Activated CD4-positive, alpha-beta T cell treated with anti-CD3 and anti-CD28 coated beads for 4 hours (primary cell): ENCODE results near the gene QRICH1.
A peak's percentile ranks its signal among the peaks of the same experiment; 100 is the strongest.

Experiments
- DNase-seq, 2 donors: peaks; one replicate each; pipeline ENCODE4 v3.0.0-alpha.2; 2020

The QRICH1 gene

DNA sequence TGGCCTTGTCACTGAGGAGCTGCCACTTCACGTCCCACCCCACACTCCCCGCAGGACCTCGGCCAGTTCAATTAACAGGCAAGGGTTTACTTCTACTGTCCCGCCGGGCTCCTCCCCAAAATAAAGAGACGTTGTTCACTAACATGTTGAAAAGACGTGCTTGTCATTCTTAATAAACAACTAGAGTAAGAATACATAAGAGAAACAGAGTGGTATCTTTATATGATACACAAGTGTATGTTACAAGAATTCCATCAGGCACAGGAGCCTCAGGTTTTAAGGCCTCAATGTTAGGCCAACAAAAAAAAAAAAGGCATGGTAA is 64.3 kb downstream of the QRICH1 start:
- no peak for DNase-seq

DNA sequence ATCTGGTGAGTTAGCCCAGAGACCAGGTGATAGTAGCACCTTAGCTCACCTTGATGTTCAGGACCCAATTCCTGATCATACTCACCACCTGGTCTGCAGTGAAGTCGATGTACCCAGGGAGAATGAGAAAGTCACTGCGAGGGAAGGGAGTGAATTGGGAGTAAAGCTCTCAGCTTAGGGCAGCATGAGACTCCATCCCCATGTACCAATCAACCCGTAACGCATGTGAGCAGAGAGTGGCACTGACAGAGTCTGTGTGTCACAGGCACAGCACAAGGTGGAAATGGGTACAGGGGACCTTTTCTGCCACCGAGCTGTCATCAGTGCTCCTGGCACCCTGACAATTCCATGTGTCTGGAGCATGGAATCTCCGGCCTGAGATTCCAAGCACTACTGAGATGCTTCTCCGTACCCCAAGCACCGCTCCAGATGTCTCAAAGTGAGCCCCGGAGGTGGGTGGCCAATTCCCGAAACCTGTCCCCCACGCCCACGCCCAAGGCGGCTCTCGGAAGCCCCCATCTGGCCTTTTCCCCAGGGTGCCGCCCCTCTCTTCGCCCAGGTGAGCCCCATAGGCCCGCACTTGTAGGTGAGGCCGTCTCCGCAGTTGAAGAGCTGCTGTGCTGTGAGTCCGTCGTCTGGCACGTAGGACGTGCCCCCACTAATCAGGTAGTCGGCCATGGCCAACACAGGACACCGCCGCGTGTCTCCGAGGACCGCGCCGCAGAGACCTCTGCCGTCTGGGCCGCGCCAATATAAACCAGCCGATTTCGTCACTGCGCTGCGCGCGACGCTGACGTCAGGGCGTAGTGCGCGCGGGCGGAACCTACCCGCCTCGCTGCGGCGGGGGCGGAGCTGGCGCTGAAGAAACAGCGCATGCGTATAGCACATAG is 65.0 kb downstream of the QRICH1 start, which contains the start of gene IMPDH2:
IMPDH2 (minus strand) TSS at position 726 of the 890 bp plus-strand sequence; CDS start at position 678, 48 bp downstream.
- DNase-seq, result peak; percentile 92 to 93

GRCh38 chr3:49028298-49028672 is 65.6 kb downstream of the QRICH1 start:
- DNase-seq, result no peak

DNA sequence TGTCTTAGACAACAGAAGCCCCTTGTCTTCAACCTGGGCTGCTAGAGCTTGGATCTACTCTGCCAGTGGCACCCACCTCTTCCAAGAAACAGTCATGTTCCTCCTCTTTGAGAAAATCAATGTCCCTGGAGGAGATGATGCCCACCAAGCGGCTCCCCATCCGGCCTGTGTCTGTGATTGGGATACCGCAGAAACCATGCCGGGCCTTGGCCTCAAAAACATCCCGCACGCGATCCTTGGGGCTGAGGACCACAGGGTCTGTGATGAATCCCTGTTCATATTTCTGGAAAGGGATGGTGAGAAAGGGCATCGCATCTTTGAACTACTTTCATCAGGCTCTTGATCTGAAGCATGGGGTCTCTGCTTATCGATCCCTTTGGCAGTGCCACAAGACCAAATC is 66.2 kb downstream of the QRICH1 start:
- no peak for DNase-seq

DNA sequence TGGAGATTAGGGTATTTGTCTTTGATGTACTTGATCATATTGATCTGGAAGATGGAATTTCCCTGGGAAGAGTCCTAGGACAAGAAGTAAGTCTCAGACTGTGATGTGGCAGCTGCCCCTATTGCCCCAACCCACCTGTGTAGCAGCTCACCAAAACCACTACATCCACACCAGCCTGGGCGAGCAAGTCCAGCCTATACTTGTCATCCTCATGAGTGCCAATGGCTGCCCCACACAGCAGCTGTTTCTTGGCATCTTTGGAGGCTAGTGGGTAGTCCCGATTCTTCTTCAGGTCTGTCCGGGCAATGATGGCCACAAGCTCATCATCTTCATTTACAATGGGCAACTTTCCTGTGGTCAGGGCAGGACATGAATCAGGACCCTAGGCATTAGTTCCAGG is 67.3 kb downstream of the QRICH1 start:
- no peak for DNase-seq

- no peak for DNase-seq
Observed at GRCh38 chr3:49025793-49026520, 67.9 kb downstream of the QRICH1 start.

DNA sequence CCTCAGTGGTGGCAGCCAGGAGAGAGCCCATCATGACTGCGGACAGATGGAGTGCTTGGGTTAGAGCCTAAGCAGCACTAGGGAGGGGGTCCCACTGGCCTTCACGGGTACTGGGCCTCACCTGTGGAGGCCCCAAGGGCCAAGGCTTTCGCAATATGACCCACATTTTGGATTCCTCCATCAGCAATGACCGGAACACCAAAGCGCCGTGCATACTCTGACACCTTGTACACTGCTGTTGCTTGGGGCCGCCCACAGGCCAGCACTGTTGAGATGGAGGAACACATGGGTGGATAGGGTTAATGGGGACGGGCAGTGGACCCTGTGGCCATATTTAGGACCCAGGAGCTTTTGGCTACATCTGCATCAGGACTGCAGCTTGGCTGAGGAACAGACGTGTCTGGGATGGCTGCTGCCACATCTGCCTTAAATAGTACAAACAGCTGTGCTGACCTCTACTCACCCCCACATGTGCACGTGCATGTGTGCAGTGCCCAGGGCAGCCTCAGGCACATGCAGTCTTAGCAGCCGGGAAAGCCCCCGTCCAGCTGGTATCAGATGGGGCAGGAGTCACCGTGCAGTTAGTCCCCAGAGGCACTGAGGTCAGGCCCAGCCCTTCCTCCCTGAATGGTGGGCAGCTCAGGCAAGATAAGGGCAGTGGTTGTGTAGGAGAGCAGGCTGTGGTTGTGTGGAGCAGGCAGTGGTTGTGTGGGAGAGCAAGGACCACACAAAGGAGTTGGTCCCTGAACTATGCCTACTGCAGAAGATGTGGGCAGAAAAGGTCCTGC is 68.7 kb downstream of the QRICH1 start:
- no peak for DNase-seq

- DNase-seq, result no peak
Observed at GRCh38 chr3:49024449-49024848, 69.4 kb downstream of the QRICH1 start.

- DNase-seq, result no peak
Observed at GRCh38 chr3:49023775-49024174, 70.1 kb downstream of the QRICH1 start.

DNA sequence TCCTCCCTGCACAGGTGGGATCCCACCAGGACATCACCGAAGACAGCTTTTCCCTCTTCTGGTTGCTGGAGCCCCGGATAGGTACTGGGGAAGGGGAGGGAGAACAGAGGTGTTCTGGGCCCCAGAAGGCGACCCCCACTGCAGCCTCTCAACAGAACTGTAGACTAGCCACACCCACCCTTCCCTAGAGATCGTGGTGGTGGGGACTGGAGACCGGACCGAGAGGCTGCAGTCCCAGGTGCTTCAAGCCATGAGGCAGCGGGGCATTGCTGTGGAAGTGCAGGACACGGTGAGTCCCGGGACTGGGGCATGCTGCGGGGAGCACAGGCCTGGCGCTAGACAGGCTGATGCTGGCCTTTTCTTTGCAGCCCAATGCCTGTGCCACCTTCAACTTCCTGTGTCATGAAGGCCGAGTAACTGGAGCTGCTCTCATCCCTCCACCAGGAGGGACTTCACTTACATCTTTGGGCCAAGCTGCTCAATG is 71.1 kb downstream of the QRICH1 start:
- DNase-seq, result no peak

- peak; percentile 88 to 90 for DNase-seq
Observed at GRCh38 chr3:49021813-49022687, 71.8 kb downstream of the QRICH1 start, which contains the start of gene NDUFAF3. TSS of gene NDUFAF3 (plus strand) at chr3:49022121. CDS start at chr3:49022145, 24 bp downstream.

DNA sequence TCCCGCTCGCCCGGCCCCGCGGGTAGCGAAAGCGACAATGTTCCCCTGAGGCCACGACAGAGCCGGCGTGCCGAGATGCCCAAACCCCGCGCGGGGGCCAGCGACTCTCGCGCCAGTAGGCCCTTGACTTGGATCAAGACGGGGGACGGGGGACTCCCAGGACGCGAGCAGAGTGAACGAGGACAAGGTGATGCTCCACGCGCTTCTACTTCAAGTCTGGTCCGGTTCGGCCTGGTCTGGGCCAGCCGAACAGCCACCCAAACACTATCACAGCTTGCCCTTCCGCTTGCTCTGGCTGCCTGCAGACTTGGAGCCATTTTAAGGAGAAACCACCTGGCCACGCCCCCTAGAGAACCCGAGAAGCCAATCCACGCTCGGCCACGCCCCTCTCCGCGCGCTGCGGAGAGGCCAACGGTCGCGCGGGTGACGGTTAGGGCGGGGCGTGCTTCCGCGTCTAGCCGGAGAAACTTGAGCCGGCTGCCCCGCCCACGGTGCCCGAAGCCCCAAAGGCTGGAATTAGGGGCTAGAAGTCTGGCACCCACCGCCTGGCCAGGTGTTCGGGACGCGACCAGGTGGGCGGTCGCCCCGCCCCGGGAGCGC is 72.6 kb downstream of the QRICH1 start:
- DNase-seq, result peak; percentile 99

- DNase-seq, result no peak
Observed at GRCh38 chr3:49020330-49021212, 73.3 kb downstream of the QRICH1 start.

DNA sequence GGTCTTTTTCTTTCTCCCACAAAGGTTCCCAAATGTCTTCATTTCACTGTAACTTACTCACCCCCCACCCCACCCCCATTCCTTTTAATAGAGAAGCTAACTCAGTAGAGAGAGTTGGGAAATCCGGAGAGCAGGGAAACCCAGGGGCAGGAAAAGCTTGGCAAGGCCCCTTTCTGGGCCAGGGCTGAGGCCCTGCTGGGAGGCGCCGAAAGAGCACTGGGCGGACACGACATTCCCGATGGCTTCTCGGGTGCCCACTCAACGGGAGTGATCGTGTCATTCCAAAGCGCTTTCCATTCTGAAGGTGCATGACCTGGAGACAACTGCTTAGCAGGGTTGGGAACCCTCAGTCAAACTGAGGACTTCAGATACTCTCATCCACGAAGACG is 73.9 kb downstream of the QRICH1 start:
- no peak for DNase-seq

- no peak for DNase-seq
Observed at GRCh38 chr3:49018707-49019006, 75.2 kb downstream of the QRICH1 start.

- DNase-seq, result peak; percentile 44 to 52
Observed at GRCh38 chr3:49017971-49018706, 75.7 kb downstream of the QRICH1 start, which contains the start of gene DALRD3. TSS of gene DALRD3 (minus strand) at chr3:49018580. CDS start at chr3:49018564, 16 bp downstream.

GRCh38 chr3:49017229-49017970 is 76.5 kb downstream of the QRICH1 start:
- no peak for DNase-seq

DNA sequence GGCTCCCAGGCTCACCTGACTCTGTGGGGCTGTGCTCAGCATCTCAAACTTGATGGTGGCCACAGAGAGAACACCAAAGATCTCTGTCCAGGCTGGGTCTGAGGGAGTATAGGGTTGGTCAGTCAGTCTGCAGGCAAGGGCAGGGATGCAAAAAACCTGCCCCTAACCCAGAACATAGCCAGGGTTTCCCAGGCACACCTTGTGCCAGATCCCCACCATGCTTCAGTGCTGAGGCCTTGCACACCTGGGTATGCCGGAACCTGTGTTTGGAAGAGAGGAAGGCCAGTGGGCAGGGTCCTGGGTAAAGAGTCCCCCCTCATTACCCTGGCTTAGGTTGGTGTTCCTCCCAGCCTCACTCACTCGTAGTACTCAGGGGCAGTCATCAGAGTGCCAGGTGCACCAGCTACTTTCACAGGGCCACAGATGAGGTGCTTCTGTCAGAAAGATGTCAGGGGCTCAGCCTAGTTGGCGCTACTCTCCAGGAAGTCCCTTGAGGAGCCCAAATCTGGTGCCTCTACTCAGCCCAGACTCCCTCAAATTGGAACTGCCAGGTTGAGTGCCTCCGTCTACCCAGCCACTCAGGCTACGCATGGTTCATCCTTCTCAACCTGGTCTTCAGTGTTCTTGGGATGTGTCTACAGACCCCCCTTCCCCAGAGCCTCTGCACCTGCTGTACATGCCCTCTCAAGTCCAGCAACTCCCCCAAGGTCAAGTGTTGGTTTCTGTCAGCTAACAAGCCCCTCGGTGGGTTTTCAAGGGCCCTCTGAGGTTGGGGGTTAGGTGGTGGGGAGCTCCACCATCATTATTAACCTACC is 77.2 kb downstream of the QRICH1 start:
- no peak for DNase-seq
